Measurements from ENCODE around the gene C2CD2L. TPM values are rescaled to one million over a fixed set of nuclear protein-coding genes. Genes with fewer than 3 reads are reported as not detected.

Gene C2CD2L
- polyA plus RNA-seq, 3 donors: 3.8 to 60.2 (median 6.4) TPM

DNA sequence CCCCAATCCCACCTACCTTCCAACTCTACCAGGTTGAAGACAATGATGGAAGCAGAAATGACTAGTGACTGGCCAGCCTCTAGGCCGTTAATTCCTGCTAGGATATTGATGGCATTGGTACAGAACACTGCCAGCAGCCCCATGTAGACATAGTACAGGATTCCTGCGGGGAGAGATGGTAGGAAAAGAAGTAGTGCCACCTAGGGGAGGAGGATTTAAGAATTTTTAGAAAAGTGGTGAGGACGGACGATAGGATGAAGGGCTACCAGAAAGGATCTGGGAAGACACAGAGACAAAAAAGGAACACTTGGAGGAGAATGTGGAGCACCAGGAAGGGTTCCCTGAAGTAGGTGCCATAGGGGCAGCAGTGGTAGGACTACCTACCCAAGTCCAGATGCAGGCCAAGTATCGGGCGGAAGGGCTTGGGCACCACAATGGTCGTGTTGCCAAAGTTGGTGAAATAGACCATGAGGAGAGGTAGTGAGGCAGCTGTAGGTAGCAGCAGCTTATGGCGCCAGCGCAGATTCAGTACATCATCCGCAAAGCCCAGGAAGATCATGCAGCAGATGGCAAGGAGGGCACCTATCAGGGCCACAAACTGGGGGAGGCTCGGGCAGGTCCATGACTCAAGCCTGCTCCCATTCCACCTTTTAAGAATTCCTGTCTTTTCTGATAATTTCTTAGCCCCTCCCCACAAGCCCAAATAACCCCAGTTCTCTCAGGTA lies 6.7 kb upstream of the C2CD2L start:
- H3K27ac ChIP-seq (ENCODE audit: low read depth in 1 of 2, low read length in 2 of 2): peak overlapping the region in 1 of 2 donors; percentile 91
- Mint-ChIP-seq H3K4me3 (peak overlapping the region; percentile 90 to 98), H3K27ac (peak overlapping the region in 5 of 7 donors; percentile 51 to 99 (median 65)), H3K4me1 (peaks cover 47% of the 10 kb centered on the region), H3K27me3 (ENCODE audit: low read depth in 3 of 3) (no peaks in the 10 kb centered on the region), H3K9me3 (peaks cover 0 to 2% (median 0%) of the 10 kb centered on the region in 7 donors), H3K36me3 (peaks cover 25 to 32% of the 10 kb centered on the region in 2 donors)
- intact Hi-C loops (cut with micrococcal nuclease): loop anchor here (2.0 to 5.0 kb wide), 3 partner anchors 16 to 83 kb away; partner anchors contain the start of genes VPS11 (in 2 of the 2), HMBS (in 1 of the 2), RPS25 (in 1 of the 2) and TRAPPC4 (in 1 of the 2)
- H3K9ac ChIP-seq (ENCODE audit: insufficient read depth, low read length, poor library complexity, severe bottlenecking): peak overlapping the region; percentile 81
- peaks cover 45% of the 10 kb centered on the region for H3K79me2 ChIP-seq (ENCODE audit: insufficient read depth, low read length)
- no peak for DNase-seq
- peaks cover 18 to 28% of the 10 kb centered on the region in 2 donors for H3K36me3 ChIP-seq (replicated peaks in 1 of 2; ENCODE audit: control insufficient read depth in 1 of 2, insufficient read depth in 2 of 2, low read length in 2 of 2)
- H2AFZ ChIP-seq (ENCODE audit: insufficient read depth, low read depth, low read length, poor library complexity, severe bottlenecking): peak overlapping the region; percentile 94
- no peaks in the 10 kb centered on the region for H3K9me3 ChIP-seq (replicated peaks in 1 of 2; ENCODE audit: control insufficient read depth in 1 of 2, insufficient read depth in 1 of 2, low read length in 2 of 2)
- peaks cover 15% of the 10 kb centered on the region for H4K20me1 ChIP-seq (ENCODE audit: insufficient read depth, low read length)
- H3K27me3 ChIP-seq (ENCODE audit: control insufficient read depth in 2 of 2, insufficient read depth in 2 of 2, low read length in 2 of 2): no peaks in the 10 kb centered on the region
- peak overlapping the region in 1 of 3 experiments; percentile 91 for H3K4me3 ChIP-seq (replicated peaks in 1 of 3; ENCODE audit: low read depth in 2 of 3, low read length in 3 of 3)
- WGBS (ENCODE audit: insufficient coverage): 61% methylated on average over 11 of the region's 11 CpGs
- H3K4me2 ChIP-seq (replicated peaks; ENCODE audit: extremely low read depth, low read length, poor library complexity, severe bottlenecking): peak overlapping the region; percentile 95
- peak; percentile 27 for TF ChIP-seq CTCF (IDR thresholded peaks at IDR 0.05)
- peaks cover 35 to 47% of the 10 kb centered on the region in 2 donors for H3K4me1 ChIP-seq (ENCODE audit: control insufficient read depth in 1 of 2, insufficient read depth in 2 of 2, low read length in 2 of 2)

GRCh38 chr11:119100994-119101758 lies 6.0 kb upstream of the C2CD2L start:
- intact Hi-C loops (cut with micrococcal nuclease): loop anchor here (2.0 to 5.0 kb wide), 3 partner anchors 16 to 84 kb away; partner anchors contain the start of genes VPS11 (in 2 of the 2), HMBS (in 1 of the 2), RPS25 (in 1 of the 2) and TRAPPC4 (in 1 of the 2)
- no peak for TF ChIP-seq CTCF (IDR thresholded peaks at IDR 0.05)
- H3K27me3 Mint-ChIP-seq (ENCODE audit: low read depth in 3 of 3): no peaks in the 10 kb centered on the region
- H3K79me2 ChIP-seq (ENCODE audit: insufficient read depth, low read length): peaks cover 45% of the 10 kb centered on the region
- H3K36me3 ChIP-seq (replicated peaks in 1 of 2; ENCODE audit: control insufficient read depth in 1 of 2, insufficient read depth in 2 of 2, low read length in 2 of 2): peaks cover 18 to 28% of the 10 kb centered on the region in 2 donors
- H3K9ac ChIP-seq (ENCODE audit: insufficient read depth, low read length, poor library complexity, severe bottlenecking): peak overlapping the region; percentile 81
- H3K27ac Mint-ChIP-seq: peak overlapping the region; percentile 96 to 99 (median 99)
- peak overlapping the region; percentile 76 to 91 for H3K27ac ChIP-seq (ENCODE audit: low read depth in 1 of 2, low read length in 2 of 2)
- H3K4me3 ChIP-seq (replicated peaks in 1 of 3; ENCODE audit: low read depth in 2 of 3, low read length in 3 of 3): peak overlapping the region; percentile 80 to 91 (median 87)
- peaks cover 10% of the 10 kb centered on the region for H4K20me1 ChIP-seq (ENCODE audit: insufficient read depth, low read length)
- peak overlapping the region; percentile 95 for H3K4me2 ChIP-seq (replicated peaks; ENCODE audit: extremely low read depth, low read length, poor library complexity, severe bottlenecking)
- peak overlapping the region; percentile 90 to 98 for H3K4me3 Mint-ChIP-seq
- DNase-seq: peak in 1 of 3 donors; percentile 18
- no peaks in the 10 kb centered on the region for H3K9me3 ChIP-seq (replicated peaks in 1 of 2; ENCODE audit: control insufficient read depth in 1 of 2, insufficient read depth in 1 of 2, low read length in 2 of 2)
- H3K4me1 ChIP-seq (ENCODE audit: control insufficient read depth in 1 of 2, insufficient read depth in 2 of 2, low read length in 2 of 2): peaks cover 37 to 49% of the 10 kb centered on the region in 2 donors
- peaks cover 25 to 31% of the 10 kb centered on the region in 2 donors for H3K36me3 Mint-ChIP-seq
- peak overlapping the region; percentile 94 for H2AFZ ChIP-seq (ENCODE audit: insufficient read depth, low read depth, low read length, poor library complexity, severe bottlenecking)
- no peaks in the 10 kb centered on the region for H3K27me3 ChIP-seq (ENCODE audit: control insufficient read depth in 2 of 2, insufficient read depth in 2 of 2, low read length in 2 of 2)
- WGBS (ENCODE audit: insufficient coverage): under 1% methylated on average over 24 of the region's 29 CpGs
- peaks cover 49% of the 10 kb centered on the region for H3K4me1 Mint-ChIP-seq
- H3K9me3 Mint-ChIP-seq: peaks cover 0 to 2% (median 0%) of the 10 kb centered on the region in 7 donors
